GM21786 (cell line): Measurements from ENCODE around the gene NRARP.
"Not testable (repeated sequence)": the region's sequence is repeated elsewhere in the genome, so short reads cannot be mapped to it uniquely, and the experiment has no call there.

Source experiments
- ATAC-seq: cut with Tn5 transposase; IDR thresholded peaks from one replicate; pipeline ENCODE4 v1.9.1; 2021; ENCODE audit not compliant: unreplicated experiment

Gene NRARP

DNA sequence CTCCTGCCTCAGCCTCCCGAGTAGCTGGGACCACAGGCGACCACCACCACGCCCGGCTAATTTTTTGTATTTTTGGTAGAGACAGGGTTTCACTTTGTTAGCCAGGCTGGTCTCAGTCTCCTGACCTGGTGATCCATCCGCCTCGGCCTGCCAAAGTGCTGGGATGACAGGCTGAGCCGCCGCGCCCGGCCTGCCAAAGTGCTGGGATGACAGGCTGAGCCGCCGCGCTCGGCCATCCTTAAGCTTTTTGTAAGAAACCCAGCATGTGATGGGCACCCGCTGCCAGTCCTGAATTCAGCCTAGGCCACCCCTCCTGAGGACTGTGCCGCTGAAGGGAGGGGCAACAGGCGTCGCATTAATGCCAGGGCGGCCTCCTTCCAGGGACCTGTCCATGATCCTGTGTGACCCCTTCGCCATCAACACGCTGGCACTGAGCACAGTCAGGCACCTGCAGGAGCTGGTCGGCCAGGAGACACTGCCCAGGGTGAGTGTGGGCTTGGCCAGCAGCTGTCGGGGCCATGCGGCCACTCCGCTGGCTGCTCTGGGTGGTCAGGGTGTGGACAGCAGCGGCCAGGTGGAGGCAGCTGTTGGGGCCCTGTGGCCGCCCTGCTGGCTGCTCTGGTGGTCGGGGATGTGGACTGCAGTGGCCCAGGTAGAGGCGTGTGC lies 36.4 kb downstream of the NRARP start:
- ATAC-seq, result no peak

DNA sequence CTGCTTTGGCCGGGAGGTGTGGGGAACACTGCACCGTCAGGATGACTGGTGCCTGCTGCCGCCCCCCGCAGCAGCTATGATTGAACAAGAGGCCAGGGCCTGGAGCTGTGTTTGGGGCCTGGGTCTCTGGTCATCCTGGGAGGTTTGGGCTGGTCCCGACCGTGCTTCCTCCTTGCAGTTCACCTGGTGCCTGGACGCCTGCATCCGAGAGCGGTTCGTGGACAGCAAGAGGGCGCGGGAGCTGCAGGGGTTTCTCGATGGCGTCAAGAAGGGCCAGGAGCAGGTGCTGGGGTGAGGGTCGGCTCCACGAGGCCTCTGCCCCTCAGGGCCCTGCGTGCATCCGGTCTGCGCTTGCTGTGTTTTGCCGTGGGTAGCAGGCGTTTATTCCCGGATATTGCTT lies 38.0 kb downstream of the NRARP start:
- no peak for ATAC-seq

DNA sequence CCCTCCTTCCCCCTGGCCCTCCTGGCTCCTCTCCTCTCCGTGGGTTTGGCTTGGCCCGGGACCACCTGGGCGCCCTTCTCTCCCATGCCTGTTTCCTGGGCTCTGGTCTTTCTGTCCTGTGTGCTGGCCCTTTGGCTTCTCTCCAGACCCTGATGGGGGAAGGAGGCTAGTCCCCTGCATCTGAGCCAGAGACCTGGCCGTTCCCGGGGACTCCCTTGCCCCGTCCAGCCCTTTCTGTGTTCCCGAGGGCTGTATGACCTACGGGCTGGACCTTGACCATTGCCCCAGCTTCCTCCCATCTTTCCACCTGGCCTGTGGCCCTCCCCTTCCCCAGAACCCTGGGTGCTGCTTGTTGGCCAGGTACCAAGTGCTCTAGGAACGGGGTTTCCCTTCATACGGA lies 38.6 kb downstream of the NRARP start:
- no peak for ATAC-seq

DNA sequence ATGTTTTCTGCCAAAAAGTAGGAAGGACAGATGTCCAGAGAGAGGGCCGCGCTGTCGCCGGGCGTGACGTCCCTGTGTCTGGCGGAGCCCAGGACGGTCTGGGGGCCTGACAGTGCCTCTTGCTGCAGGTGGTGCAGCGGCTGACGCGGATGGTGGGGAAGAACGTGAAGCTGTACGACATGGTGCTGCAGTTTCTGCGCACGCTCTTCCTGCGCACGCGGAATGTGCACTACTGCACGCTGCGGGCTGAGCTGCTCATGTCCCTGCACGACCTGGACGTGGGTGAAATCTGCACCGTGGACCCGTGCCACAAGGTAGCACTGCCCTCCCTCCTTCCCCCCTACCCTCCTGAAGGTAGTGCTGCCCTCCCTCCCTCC lies 39.2 kb downstream of the NRARP start:
- no peak for ATAC-seq

DNA sequence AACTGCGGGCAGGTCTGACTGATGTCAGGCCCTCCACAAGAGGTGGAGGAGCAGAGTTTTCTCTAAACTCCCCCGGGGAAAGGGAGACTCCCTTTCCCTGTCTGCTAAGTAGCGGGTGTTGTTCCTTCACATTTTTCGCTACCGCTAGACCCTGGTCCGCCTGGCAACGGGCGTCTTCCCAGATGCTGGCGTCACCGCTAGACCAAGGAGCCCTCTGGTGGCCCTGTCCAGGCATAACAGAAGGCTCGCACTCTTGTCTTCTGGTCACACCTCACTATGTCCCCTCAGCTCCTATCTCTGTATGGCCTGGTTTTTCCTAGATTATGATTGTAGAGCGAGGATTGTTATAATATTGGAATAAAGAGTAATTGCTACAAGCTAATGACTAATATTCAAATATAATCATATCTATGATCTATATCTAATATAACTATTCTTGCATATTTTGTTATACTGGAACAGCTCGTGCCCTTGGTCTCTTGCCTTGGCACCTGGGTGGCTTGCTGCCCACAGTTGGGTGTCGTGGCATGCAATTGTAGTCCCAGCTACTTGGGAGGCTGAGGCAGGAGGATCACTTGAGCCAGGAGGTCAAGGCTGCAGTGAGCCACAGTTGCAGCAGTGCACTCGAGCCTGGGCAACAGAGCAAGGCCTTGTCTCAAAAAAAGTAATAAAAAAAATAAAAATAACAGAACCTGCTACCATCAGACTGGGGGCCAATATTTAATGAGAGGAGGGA lies 39.7 kb downstream of the NRARP start:
- not testable (repeated sequence) for ATAC-seq

DNA sequence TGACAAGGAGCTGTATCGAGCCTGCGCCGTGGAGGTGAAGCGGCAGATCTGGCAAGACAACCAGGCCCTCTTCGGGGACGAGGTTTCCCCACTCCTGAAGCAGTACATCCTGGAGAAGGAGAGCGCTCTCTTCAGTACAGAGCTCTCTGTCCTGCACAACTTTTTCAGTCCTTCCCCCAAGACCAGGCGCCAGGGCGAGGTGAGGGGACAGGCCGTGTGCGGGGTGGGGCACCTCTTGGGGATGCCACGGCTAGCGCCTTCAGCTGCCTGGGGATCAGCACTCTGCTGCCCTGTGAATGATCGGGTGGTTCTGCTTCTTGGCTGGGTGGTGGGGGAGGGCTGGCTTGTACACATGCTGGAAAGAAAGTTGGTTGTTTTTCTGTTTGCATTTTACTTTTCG lies 45.2 kb downstream of the NRARP start:
- ATAC-seq, result no peak

DNA sequence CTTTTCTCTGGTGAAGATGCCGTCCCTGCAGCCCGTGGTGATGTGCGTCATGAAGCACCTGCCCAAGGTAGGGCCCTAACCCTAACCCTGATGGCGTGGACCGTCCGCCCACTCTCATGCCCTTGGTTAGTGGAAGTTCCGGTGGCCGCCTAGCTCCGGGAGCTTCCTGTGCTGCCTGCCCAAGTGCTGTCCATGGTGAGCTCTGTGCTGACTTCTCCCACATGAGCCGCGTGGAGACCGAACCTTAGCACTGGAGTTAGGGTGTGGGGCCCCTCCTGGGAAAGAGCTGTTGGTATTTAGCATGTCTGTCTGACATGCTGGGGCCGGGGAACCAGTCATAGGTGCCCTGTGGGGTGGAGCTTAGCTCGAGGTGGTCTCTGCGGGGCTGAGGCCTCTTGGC lies 45.7 kb downstream of the NRARP start:
- ATAC-seq, result no peak

DNA sequence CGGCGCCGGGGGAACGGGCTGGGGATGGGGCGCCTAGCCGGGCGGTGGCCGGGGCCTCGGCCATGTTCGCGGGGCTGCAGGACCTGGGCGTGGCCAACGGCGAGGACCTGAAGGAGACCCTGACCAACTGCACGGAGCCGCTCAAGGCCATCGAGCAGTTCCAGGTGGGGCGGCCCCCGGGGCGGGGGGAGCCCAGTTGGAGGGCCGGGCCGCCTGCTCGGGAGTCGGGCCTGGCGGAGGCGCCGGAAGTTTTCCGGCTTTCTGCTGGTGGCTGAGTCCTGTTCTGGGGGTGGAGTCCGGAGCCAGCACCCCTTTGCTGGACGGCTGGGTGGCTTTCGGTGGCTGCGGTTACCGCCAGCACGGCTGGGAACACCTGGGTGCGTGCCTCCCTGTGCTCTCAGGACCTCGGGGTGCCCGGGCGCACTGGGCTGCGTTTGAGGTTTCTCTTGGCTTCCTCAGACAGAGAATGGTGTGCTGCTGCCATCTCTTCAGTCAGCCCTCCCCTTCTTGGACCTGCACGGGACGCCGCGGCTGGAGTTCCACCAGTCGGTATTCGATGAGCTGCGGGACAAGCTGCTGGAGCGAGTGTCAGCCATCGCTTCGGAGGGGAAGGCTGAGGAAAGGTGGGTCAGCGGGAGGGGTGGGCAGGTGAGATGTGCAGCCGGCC lies 46.5 kb downstream of the NRARP start:
- ATAC-seq, result no peak

DNA sequence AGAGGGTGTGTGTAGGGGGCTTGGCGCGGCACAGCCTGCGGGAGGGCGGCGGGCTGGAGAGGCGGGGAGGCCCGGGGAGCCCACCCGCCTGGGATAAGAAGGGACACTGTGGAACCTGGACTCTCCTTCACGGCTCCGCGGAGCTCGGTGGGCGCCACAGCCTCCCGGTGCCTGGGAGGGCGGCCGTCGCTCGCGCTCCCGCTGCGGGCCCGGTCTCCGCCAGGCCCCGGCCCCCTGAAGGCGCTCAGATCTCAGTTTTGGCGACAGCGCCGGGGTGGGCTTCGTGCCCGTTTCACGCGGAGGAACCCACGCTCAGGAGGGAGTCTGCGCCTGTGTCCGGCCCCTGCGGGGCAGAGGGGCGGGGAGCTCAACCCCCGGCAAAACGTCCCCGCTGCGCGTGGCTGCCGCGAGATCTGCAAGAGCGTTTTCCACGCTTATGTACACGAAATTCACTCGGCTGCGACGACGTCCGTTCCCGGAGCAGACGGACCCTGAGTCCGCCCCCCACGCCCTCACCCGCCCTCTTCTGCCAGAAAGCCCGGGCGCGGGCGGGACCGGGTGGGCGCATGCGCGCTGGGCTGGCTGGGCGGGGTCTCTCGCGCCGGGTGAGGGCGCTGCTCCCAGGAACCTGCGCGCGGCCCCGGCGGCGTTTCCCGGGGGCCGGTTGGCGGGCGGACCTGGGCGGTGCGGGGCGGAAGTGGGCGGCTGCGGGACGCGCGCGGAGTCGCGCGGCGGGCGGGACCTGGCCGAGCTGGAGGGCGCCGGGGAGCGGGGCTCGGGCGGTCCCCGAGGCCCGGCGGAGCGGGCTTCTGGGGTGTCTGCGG lies 47.2 kb downstream of the NRARP start, which contains the start of gene NELFB:
NELFB (plus strand) TSS at position 704 of the 824 bp plus-strand sequence.
- peak; percentile 60 for ATAC-seq

DNA sequence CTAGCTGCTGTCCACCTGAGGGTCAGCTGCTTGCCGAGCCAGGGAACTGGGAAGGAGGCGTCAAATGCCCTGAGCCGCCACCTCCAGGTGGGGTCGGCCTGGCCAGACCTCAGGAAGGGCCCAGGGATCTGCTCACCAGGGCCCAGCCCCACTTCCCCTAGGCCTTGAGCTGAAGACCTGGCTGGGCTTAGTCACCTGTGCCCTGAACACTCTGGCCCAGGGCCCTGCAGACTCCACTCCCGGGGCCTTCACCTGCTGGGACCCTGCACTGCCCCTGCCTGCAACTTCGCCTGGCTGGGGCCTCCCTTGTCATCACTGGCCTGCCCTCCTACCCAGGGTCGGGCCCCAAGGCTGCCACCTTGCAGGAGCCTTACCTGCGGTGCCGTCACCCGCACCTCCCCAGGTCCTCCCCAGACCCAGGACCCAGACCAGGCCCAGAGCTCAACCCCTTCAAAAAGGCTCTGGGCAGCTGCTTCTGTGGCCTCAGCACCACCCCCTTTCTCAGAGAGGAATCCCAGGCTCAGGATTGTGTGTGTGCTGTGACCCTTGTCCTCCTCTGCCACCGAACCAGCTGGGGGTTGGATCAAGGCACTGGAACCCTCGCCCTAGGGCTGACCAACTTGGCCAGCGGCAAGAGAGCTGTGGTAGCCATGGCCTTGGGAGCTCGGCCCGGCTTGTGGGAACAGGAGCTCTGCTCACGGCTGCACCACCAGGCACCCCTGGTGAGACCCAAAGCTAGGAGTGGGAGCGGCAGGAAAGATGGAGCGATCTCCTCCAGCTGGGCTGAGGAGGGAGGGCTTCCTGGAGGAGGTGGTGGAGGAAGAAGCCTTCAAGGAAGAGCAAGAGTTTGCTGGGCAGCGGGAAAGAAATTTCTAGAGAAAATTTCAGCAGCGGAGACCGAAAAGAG lies 48.1 kb downstream of the NRARP start:
- ATAC-seq, result no peak

DNA sequence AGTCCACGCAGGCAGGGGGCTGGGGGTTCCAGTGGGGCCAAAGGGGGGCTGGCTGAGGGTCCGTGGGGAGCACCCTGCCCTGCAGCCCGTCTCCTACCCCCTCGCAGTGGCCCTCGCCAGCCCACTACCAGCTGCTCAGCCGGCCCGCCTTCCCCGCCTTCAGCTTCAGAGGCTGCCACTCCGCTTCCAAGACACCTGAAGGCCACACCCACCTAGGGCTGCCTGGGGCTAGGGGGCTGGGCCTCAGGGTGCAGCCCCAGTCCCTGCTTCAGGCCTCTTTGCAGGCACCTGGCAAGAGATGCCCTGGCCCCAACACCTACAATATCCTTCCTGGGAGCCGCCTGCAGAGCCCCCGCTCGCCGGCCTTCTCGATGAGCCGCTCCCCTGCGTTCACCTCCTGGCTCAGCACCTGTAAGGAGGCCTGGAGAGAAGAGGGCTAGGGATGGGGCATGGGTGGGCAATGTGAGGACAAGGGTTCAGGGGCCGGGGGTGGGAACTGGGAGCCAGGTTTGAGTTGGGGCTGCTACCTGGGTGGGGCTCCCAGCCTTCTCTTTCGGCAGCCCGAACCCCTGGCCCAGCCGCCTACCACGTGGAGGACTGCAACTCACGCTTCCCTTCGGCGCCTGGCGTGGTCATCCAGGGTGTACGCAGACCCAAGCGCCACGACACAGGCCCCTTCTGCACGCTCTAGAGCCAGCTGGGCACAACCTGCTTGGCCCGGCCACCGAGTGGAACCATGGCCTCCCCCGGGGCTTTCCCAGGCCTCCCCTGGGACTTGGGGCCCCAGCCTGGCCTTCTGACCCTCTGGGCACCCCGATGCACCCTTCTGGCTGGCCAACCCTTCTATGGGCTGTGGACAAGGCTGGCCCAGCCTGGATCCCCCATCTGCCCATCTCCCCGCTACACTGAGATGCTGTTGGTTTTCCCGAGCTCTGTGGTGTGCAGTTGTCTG lies 49.2 kb downstream of the NRARP start:
- ATAC-seq, result no peak

DNA sequence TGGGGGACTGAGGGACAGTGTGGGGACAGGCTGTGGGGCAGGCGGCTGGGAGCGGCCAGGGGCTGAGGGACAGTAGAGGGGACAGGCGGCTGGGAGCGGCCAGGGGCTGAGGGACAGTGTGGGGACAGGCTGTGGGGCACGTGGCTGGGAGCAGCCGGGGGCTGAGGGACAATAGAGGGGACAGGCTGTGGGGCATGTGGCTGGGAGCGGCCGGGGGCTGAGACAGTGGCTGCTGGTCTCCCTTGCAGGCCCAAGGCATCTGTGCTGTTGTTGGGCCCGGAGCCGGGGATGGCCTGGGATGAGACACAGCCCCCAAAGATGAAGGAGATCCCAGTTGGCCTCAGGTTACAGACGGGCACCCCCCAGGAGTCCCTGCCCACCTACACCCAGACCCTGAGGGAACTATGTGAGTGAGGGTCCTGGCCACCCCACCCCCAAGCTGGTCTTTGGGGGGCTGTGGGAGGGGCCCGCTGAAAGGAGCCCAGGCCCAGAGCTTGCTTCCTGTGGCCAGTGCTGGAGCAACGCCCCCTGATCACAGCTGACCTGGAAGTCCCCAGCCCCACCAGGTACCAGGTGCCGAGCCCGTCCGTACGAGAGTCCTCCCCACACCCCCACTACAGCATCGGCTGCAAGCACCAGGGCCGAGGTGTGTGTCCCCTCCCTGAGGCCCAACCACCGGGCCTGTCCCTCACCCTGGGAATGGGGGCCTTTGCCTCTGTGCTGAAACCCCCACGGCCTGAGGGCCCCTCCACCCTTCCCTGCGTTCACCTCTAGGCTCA lies 50.4 kb downstream of the NRARP start:
- ATAC-seq, result no peak

DNA sequence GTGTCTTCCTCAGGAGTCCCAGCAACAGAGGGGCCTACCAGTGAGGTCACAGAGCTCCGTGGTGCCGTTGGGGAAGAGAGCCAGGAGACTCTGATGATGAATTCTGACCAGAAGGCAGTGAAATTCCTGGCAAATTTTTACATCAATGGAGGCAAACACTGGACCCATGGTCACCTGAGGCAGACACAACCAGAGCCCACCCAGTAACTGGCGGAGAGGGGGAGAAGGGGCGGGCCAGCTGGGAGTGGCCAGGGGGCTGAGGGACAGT lies 50.9 kb downstream of the NRARP start, which contains the start of gene STPG3:
STPG3 (plus strand) TSS at position 93 of the 268 bp plus-strand sequence; CDS start at position 94, 1 bp downstream.
- ATAC-seq, result no peak

DNA sequence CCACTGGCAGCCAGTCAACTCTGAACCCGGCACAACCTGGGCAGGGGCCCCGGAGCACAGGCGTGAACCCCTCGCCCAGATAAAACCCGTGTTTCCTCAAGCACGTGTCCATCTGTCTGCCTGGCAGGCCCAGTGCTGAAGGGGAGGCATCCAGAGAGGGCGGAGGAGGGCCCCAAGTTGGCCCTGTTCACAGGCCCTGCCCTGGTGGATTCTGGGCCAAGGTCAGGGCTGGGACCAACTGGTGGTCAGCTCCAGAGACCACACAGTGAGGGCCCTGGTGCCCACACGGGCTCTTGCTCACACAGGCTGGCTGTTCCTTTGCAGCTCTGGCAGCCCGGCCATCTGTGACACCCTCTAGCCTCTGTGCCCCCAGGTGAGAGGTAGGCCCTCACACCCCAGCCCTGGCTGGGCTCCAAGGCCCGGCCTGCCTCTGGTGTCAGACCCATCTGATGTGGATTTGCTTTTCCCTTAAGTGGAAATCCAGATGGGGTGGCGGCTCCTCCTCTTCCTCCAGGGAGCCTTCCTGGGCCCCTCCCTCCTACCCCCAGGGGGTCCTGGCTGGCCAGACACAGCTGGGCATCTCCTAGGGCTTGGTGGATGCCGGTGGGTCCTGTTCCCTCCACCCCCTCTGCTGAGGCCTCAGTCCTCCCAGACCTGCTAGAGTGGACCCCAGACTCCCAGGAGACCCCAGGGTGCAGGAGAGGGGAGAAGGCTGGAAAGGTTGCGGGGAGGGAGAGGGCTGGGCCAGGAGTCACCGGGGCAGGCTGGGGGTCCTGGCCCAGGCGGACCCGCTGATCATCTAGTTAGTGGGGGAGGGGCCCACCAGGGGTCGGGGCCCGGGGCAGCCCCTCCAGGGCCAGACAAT lies 51.5 kb downstream of the NRARP start:
- ATAC-seq, result no peak
